Measurements from ENCODE around the gene ZNF79.

DNA sequence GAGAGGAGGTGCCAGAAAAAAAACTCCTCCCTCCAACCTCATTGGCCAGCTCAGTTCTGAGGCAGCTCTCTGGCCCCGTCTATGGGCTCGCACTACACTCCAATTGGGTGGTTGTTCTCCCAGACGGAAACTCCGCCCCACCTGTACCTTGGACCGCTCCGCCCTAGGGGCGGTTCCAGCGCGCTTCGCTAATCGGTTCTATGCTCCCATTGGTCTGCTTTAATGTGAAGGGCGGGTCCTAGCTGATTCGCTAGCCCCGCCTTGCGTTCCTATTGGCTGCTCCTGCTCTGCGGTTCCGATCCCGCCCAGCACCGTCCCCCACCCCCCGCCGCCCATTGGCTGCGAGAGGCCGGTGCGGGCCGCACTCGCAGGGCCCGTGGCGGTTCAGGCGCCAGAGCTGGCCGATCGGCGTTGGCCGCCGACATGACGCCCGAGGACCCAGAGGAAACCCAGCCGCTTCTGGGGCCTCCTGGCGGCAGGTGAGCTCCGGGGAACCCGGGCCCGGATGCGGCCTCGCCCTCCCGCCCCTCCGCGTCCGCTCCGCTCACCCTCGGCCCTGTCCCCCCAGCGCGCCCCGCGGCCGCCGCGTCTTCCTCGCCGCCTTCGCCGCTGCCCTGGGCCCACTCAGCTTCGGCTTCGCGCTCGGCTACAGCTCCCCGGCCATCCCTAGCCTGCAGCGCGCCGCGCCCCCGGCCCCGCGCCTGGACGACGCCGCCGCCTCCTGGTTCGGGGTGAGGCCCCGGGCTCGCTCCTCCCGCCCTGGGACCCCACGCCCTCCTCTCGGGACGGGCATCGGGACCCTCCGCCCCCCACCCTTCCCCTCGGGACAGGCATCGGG is 27.2 kb upstream of the ZNF79 start, which contains the start of gene SLC2A8:
- TF ChIP-seq CTCF (IDR thresholded peaks at IDR 0.05) (peak in 3 of 6 experiments; percentile 27 to 44 (median 29)), POLR2A (IDR thresholded peaks at IDR 0.05) (peak; percentile 92 to 96)
